Endometrium (tissue), 2 donors: ENCODE measurements around the gene PRDX2.
"Not testable (repeated sequence)": the region's sequence is repeated elsewhere in the genome, so short reads cannot be mapped to it uniquely, and the experiment has no call there.

ENCODE experiments used
- FAIRE-seq: peaks from 2 replicates; lab custom pipeline; 2012; peaks lifted over from hg19 to GRCh38; lab: Jason Lieb, UNC
- donor health status: control.
- donor health status: control.

The PRDX2 gene

GRCh38 chr19:12801466-12802266 is at the start of gene PRDX2, which contains the start of gene THSD8:
Gene PRDX2, minus strand, starts transcription at chr19:12801800. Its CDS starts 539 bp downstream, at chr19:12801261.
Gene THSD8, plus strand, starts transcription at chr19:12802069. Its CDS starts 3 bp downstream, at chr19:12802072.
- no peak for FAIRE-seq

GRCh38 chr19:12847159-12848139 is 45.8 kb upstream of the PRDX2 start:
- FAIRE-seq = no peak

- not testable (repeated sequence) for FAIRE-seq
Observed at GRCh38 chr19:12846613-12847012, 45.0 kb upstream of the PRDX2 start.

- no peak for FAIRE-seq
Observed at GRCh38 chr19:12843999-12844732, 42.6 kb upstream of the PRDX2 start.

GRCh38 chr19:12843328-12843727 is 41.7 kb upstream of the PRDX2 start:
- FAIRE-seq = no peak

GRCh38 chr19:12842511-12842910 is 40.9 kb upstream of the PRDX2 start:
- FAIRE-seq = no peak

GRCh38 chr19:12841094-12841493 is 39.5 kb upstream of the PRDX2 start:
- FAIRE-seq = no peak

- FAIRE-seq = no peak
Observed at GRCh38 chr19:12840091-12841079, 38.8 kb upstream of the PRDX2 start.

GRCh38 chr19:12838886-12839756 is 37.5 kb upstream of the PRDX2 start:
- no peak for FAIRE-seq

- no peak for FAIRE-seq
Observed at GRCh38 chr19:12838182-12838885, 36.7 kb upstream of the PRDX2 start, which contains the start of gene MAST1. Gene MAST1, plus strand, starts transcription at chr19:12838515. Its CDS starts 58 bp downstream, at chr19:12838573.

- no peak for FAIRE-seq
Observed at GRCh38 chr19:12837225-12837624, 35.6 kb upstream of the PRDX2 start.

GRCh38 chr19:12836529-12836863 is 34.9 kb upstream of the PRDX2 start:
- FAIRE-seq = no peak

- no peak for FAIRE-seq
Observed at GRCh38 chr19:12834976-12835757, 33.6 kb upstream of the PRDX2 start.

GRCh38 chr19:12834566-12834943 is 33.0 kb upstream of the PRDX2 start, which contains the start of gene RTBDN:
Gene RTBDN, minus strand, starts transcription at chr19:12834579. Its CDS starts 4,600 bp downstream, at chr19:12829979.
- FAIRE-seq = no peak

GRCh38 chr19:12833738-12834565 is 32.4 kb upstream of the PRDX2 start:
- no peak for FAIRE-seq

GRCh38 chr19:12833418-12833737 is 31.8 kb upstream of the PRDX2 start:
- FAIRE-seq = no peak

- no peak for FAIRE-seq
Observed at GRCh38 chr19:12828494-12828893, 26.9 kb upstream of the PRDX2 start.
